ENCODE measurements around the gene KPNA4.

DNA sequence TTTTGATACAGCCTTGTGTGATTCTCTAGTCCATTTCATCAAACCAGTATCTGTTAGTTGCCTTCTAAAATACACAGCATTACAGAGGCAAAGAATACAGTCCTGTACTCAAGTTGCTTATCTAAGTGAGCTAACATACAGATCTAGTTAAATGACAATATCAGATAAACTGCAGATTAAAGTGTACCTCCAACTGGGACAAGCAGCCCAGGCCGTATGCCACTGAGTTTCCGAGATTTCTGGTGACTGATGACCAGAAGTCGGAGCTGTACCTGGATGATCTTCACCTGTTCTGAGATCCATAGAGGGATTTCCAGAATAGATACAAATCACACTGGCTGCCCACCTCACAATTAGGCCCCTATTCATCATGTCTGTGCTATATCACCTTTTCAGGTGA is 109.5 kb downstream of the KPNA4 start:
- TF ChIP-seq, protein P1, sequence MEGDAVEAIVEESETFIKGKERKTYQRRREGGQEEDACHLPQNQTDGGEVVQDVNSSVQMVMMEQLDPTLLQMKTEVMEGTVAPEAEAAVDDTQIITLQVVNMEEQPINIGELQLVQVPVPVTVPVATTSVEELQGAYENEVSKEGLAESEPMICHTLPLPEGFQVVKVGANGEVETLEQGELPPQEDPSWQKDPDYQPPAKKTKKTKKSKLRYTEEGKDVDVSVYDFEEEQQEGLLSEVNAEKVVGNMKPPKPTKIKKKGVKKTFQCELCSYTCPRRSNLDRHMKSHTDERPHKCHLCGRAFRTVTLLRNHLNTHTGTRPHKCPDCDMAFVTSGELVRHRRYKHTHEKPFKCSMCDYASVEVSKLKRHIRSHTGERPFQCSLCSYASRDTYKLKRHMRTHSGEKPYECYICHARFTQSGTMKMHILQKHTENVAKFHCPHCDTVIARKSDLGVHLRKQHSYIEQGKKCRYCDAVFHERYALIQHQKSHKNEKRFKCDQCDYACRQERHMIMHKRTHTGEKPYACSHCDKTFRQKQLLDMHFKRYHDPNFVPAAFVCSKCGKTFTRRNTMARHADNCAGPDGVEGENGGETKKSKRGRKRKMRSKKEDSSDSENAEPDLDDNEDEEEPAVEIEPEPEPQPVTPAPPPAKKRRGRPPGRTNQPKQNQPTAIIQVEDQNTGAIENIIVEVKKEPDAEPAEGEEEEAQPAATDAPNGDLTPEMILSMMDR (IDR thresholded peaks at IDR 0.05; ENCODE audit: borderline replicate concordance, extremely low read depth, low read length, poor library complexity, severe bottlenecking) = no peak
- no peak for TF ChIP-seq EZH2 (IDR thresholded peaks at IDR 0.05; ENCODE audit: borderline replicate concordance, low read depth, low read length, severe bottlenecking)
